SJSA1 (cell line): ENCODE results near the gene MID1IP1. TPM values are rescaled to one million over a fixed set of nuclear protein-coding genes. Genes with fewer than 3 reads are reported as not detected.

Experiments used
- total RNA-seq: library from RNA; depleted of rRNA; stranded (reverse); fragments of >200 nt; shearing (Covaris generic); gene quantifications from 2 replicates; pipeline ENCODE4 v1.2.3, GENCODE V29; 2014; rRNA removed

The MID1IP1 gene
- total RNA-seq, 1 experiment from 2014 or later = 40.8 TPM

Other genes starting within 250 kb of the MID1IP1 start
- gene TSPAN7, start 239.9 kb upstream of the MID1IP1 start, total RNA-seq = 0.08 TPM in 1 of 2 replicates, not detected in the other